Calu3 (cell line): Measurements from ENCODE around the gene IGSF9. TPM values are rescaled to one million over a fixed set of nuclear protein-coding genes. Genes with fewer than 3 reads are reported as not detected.

Source experiments
- BruUV-seq: library from RNA; stranded (reverse); fragments of 400-500 nt; replicated peaks from 2 replicates; lab custom pipeline; 2021; lab: Mats Ljungman, UMichigan
- CTCF ChIA-PET: fragments of 300-600 bp; sonication (Branson Sonifier 250); formaldehyde crosslinking; loops from one replicate; lab custom pipeline; 2022; ENCODE audit warnings: antibody characterized with exemption; lab: Charles Lee
- DNase-seq: peaks from one replicate; pipeline ENCODE4 v3.0.0; 2022
- H3K27ac Mint-ChIP-seq: one replicate; pipeline ENCODE4 v1.8.0; 2022; ENCODE audit warnings: mixed read lengths; ENCODE audit not compliant: unreplicated experiment
- H3K27me3 Mint-ChIP-seq: one replicate; pipeline ENCODE4 v1.8.0; 2022; ENCODE audit warnings: mixed read lengths; ENCODE audit not compliant: unreplicated experiment
- H3K36me3 Mint-ChIP-seq: one replicate; pipeline ENCODE4 v1.8.0; 2022; ENCODE audit warnings: mild to moderate bottlenecking, moderate library complexity, mixed read lengths; ENCODE audit not compliant: insufficient read depth, unreplicated experiment
- H3K4me1 Mint-ChIP-seq: one replicate; pipeline ENCODE4 v1.8.0; 2022; ENCODE audit warnings: mild to moderate bottlenecking, low read depth, mixed read lengths; ENCODE audit not compliant: unreplicated experiment
- H3K4me3 Mint-ChIP-seq: one replicate; pipeline ENCODE4 v1.8.0; 2022; ENCODE audit warnings: mild to moderate bottlenecking, low read depth, moderate library complexity, mixed read lengths; ENCODE audit not compliant: unreplicated experiment
- H3K9me3 Mint-ChIP-seq: one replicate; pipeline ENCODE4 v1.8.0; 2022; ENCODE audit warnings: low read depth, mixed read lengths; ENCODE audit not compliant: unreplicated experiment
- intact Hi-C: fragments of 100-400 bp; cut with micrococcal nuclease; formaldehyde crosslinking; loops from one replicate; pipeline ENCODE4 v1.10.0; 2022; ENCODE audit not compliant: unreplicated experiment
- total RNA-seq: library from RNA; stranded (reverse); gene quantifications from 2 replicates; pipeline ENCODE4 v1.2.3, GENCODE V29; 2022
- TF ChIP-seq, protein P1 (sequence below): fragments of 200-600 bp; IDR thresholded peaks from one replicate; pipeline ENCODE4 v1.8.0; 2022; ENCODE audit warnings: antibody characterized with exemption; ENCODE audit not compliant: unreplicated experiment

IGSF9 gene
- total RNA-seq, 1 experiment from 2014 or later = 7.6 TPM

DNA sequence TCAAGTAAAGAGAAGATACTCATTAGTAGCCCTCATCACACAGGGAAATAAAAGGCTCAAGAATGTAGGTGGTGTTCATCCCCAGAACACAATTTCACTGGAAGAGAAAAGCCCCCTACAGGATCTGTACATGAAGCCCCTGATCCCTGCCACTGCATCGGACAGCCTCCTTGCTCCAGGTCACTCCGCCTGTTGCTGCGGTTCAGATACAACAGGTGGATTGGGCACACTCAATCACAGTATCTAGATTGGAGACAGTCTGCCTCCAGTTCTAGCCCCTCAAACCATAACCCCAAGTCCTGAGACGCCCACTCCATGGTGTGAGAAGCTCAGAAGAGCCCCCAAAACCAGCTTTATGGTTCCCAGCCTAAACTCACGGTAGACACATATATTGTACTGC lies 7.5 kb upstream of the IGSF9 start:
- intact Hi-C loops = no loop called here
- TF ChIP-seq, protein P1, sequence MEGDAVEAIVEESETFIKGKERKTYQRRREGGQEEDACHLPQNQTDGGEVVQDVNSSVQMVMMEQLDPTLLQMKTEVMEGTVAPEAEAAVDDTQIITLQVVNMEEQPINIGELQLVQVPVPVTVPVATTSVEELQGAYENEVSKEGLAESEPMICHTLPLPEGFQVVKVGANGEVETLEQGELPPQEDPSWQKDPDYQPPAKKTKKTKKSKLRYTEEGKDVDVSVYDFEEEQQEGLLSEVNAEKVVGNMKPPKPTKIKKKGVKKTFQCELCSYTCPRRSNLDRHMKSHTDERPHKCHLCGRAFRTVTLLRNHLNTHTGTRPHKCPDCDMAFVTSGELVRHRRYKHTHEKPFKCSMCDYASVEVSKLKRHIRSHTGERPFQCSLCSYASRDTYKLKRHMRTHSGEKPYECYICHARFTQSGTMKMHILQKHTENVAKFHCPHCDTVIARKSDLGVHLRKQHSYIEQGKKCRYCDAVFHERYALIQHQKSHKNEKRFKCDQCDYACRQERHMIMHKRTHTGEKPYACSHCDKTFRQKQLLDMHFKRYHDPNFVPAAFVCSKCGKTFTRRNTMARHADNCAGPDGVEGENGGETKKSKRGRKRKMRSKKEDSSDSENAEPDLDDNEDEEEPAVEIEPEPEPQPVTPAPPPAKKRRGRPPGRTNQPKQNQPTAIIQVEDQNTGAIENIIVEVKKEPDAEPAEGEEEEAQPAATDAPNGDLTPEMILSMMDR = no peak
- no peak overlapping the region for H3K27ac Mint-ChIP-seq
- H3K9me3 Mint-ChIP-seq = no peaks in the 10 kb centered on the region
- H3K27me3 Mint-ChIP-seq = peaks cover 64% of the 10 kb centered on the region
- no peak overlapping the region for H3K4me3 Mint-ChIP-seq
- peaks cover 5% of the 10 kb centered on the region for H3K36me3 Mint-ChIP-seq
- H3K4me1 Mint-ChIP-seq = peaks cover 19% of the 10 kb centered on the region
- CTCF ChIA-PET = no interaction called here
- no peak for DNase-seq
- no TSS peak for BruUV-seq

DNA sequence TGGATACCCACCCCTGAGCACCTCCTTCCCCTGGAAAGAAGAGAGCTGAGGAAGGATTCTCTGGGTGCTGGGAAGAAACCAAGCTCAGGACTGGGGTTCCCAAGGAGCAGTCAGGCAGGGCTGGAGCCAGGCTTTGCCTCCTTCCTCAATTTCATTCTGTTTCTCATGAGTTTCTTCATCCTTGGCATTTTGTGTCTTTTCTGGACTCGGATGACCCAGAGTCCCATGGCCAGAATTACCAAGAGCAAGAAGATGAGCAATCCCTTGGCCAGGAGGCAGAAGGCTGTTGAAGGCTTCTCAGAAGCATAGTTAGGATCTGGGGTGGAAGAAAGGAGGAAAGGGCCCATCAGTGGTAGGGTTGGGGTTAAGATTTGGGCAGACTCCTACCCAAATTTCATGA lies 6.1 kb upstream of the IGSF9 start:
- Mint-ChIP-seq H3K9me3 (no peaks in the 10 kb centered on the region), H3K4me1 (peaks cover 20% of the 10 kb centered on the region), H3K4me3 (no peak overlapping the region), H3K27ac (no peak overlapping the region), H3K27me3 (peaks cover 64% of the 10 kb centered on the region), H3K36me3 (peaks cover 6% of the 10 kb centered on the region)
- intact Hi-C loops = no loop called here
- BruUV-seq = no TSS peak
- DNase-seq = no peak
- TF ChIP-seq, protein P1 = no peak
- CTCF ChIA-PET = no interaction called here

DNA sequence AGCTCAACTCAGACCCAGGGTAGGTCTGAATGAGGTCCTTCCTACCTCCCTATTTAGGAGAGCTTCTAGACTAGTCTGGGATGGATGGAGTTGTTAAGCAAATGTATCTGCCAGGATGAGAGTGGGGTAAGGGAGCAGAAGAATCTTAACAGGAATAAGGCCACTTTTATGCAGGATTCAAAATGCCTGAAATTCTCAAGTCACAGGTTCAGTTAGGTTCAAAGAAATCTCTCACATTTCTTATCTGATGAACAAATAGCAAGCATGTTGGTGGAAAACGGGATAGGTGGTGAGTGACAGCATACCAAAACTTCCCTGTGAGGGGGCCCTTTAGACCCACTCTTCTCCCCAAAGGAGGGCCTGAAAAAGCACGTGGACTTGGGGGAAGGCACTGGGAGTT lies 5.6 kb upstream of the IGSF9 start:
- H3K9me3 Mint-ChIP-seq = no peaks in the 10 kb centered on the region
- peaks cover 11% of the 10 kb centered on the region for H3K36me3 Mint-ChIP-seq
- no peak for DNase-seq
- intact Hi-C loops = no loop called here
- H3K4me1 Mint-ChIP-seq = peaks cover 20% of the 10 kb centered on the region
- H3K27ac Mint-ChIP-seq = no peak overlapping the region
- TF ChIP-seq, protein P1 = no peak
- CTCF ChIA-PET = no interaction called here
- no TSS peak for BruUV-seq
- H3K4me3 Mint-ChIP-seq = no peak overlapping the region
- H3K27me3 Mint-ChIP-seq = peaks cover 62% of the 10 kb centered on the region

DNA sequence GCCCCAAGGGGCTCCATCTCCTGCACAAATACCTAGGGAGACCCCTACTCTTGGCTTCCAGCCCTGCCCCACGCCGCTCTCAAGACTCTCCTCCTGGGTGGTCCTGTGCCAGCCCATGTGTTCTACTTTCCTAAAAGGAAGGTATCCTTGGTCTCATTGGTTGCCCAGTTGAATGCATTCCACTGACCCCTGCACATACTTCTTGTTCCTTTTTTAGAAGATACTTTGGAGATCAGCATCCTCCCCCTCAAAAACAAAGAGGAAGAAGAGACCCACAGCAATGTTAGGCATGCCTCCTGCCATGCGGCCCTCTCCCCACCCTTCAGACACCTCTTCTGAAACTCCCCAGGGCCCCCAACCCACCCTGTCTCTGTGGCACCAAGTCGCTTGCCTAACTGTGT lies 4.6 kb upstream of the IGSF9 start:
- DNase-seq = no peak
- no peak overlapping the region for H3K4me3 Mint-ChIP-seq
- H3K9me3 Mint-ChIP-seq = no peaks in the 10 kb centered on the region
- TF ChIP-seq, protein P1 = no peak
- intact Hi-C loops = loop anchor here (10.0 kb wide), 1 partner anchor 425 kb away; no protein-coding TSS in a partner anchor
- no peak overlapping the region for H3K27ac Mint-ChIP-seq
- peaks cover 28% of the 10 kb centered on the region for H3K4me1 Mint-ChIP-seq
- H3K27me3 Mint-ChIP-seq = peaks cover 52% of the 10 kb centered on the region
- BruUV-seq = no TSS peak
- peaks cover 22% of the 10 kb centered on the region for H3K36me3 Mint-ChIP-seq
- CTCF ChIA-PET = no interaction called here
